Thoracic aorta (tissue), 2 donors: ENCODE measurements around the gene GNAI2. TPM values are rescaled to one million over a fixed set of nuclear protein-coding genes. Genes with fewer than 3 reads are reported as not detected.

Experiments used
- ATAC-seq: fragments of 150-250 bp; one replicate; pipeline ENCODE4 v1.8.0; 2017; ENCODE audit warnings: low read depth; ENCODE audit not compliant: insufficient number of reproducible peaks, low FRiP score
- DNase-seq: peaks from one replicate; pipeline ENCODE4 v3.0.0-alpha.2; 2020; ENCODE audit warnings: low spot score
- H3K27ac ChIP-seq, 2 donors: fragments of 200-600 bp; sonication (generic); 1 replicate in 1 of 2; 2 replicates in 1 of 2; pipeline ENCODE4 v1.5.1; 2016; ENCODE audit warnings: mild to moderate bottlenecking in 2 of 2, moderate library complexity in 2 of 2
- H3K27me3 ChIP-seq: fragments of 200-600 bp; sonication (generic); replicated peaks from 2 replicates; pipeline ENCODE4 v1.6.0; 2016; ENCODE audit warnings: mild to moderate bottlenecking; ENCODE audit not compliant: insufficient read depth
- H3K36me3 ChIP-seq: fragments of 200-600 bp; sonication (generic); one replicate; pipeline ENCODE4 v1.5.1; 2016
- H3K4me1 ChIP-seq, 2 donors: fragments of 200-600 bp; sonication (generic); 1 replicate in 1 of 2; 2 replicates in 1 of 2; pipeline versions ENCODE4 v1.5.1 to v1.6.0; 2016; ENCODE audit warnings: low read depth in 2 of 2, mild to moderate bottlenecking in 1 of 2; ENCODE audit not compliant: control insufficient read depth in 1 of 2
- H3K4me3 ChIP-seq: fragments of 200-600 bp; sonication (generic); 2 replicates; pipeline ENCODE4 v1.5.1; 2016; ENCODE audit warnings: mild to moderate bottlenecking
- H3K9me3 ChIP-seq: fragments of 200-600 bp; sonication (generic); 2 replicates; pipeline ENCODE4 v1.5.1; 2016
- CTCF ChIP-seq: fragments of 200-600 bp; sonication (generic); IDR thresholded peaks from one replicate; pipeline ENCODE4 v1.5.1; 2019; ENCODE audit warnings: antibody characterized with exemption
- total RNA-seq, 2 donors: library from RNA; depleted of rRNA; stranded (reverse); fragments of >200 nt; gene quantifications; one replicate each; pipeline versions ENCODE4 v1.1.0 to v1.2.3, GENCODE V29; 2016

The GNAI2 gene
- total RNA-seq, 2 donors from 2014 or later: 183 to 337 TPM

GRCh38 chr3:50230794-50231125 is 5.2 kb upstream of the GNAI2 start:
- no peak for ATAC-seq
- H3K36me3 ChIP-seq: no peaks in the 10 kb centered on the region

GRCh38 chr3:50231581-50231980 is 4.4 kb upstream of the GNAI2 start:
- no peaks in the 10 kb centered on the region for H3K36me3 ChIP-seq
- H3K27ac ChIP-seq: no peak overlapping the region
- H3K27me3 ChIP-seq: no peaks in the 10 kb centered on the region
- H3K4me1 ChIP-seq: peaks cover 4 to 21% of the 10 kb centered on the region in 2 donors
- no peak overlapping the region for H3K4me3 ChIP-seq
- ATAC-seq: no peak
- DNase-seq: no peak
- no peaks in the 10 kb centered on the region for H3K9me3 ChIP-seq
- no peak for TF ChIP-seq CTCF

More at GRCh38 chr3:50230794-50231125, 5.2 kb upstream of the GNAI2 start:
- no peaks in the 10 kb centered on the region for H3K27me3 ChIP-seq
- no peak for TF ChIP-seq CTCF
- H3K4me3 ChIP-seq: no peak overlapping the region
- H3K9me3 ChIP-seq: no peaks in the 10 kb centered on the region
- peak overlapping the region in 1 of 2 donors; percentile 17 for H3K27ac ChIP-seq
- peaks cover 7 to 29% of the 10 kb centered on the region in 2 donors for H3K4me1 ChIP-seq
- no peak for DNase-seq

GRCh38 chr3:50232303-50232702 is 3.7 kb upstream of the GNAI2 start:
- no peaks in the 10 kb centered on the region for H3K36me3 ChIP-seq
- TF ChIP-seq CTCF: no peak

GRCh38 chr3:50233176-50233575 is 2.8 kb upstream of the GNAI2 start:
- Histone ChIP-seq H3K27me3 (no peaks in the 10 kb centered on the region), H3K4me1 (peaks cover under 1 to 11% of the 10 kb centered on the region in 2 donors), H3K36me3 (no peaks in the 10 kb centered on the region), H3K4me3 (no peak overlapping the region), H3K9me3 (no peaks in the 10 kb centered on the region), H3K27ac (no peak overlapping the region)
- ATAC-seq (no peak), DNase-seq (no peak)
- no peak for TF ChIP-seq CTCF

More at GRCh38 chr3:50232303-50232702, 3.7 kb upstream of the GNAI2 start:
- H3K9me3 ChIP-seq: no peaks in the 10 kb centered on the region
- ATAC-seq: no peak
- H3K4me3 ChIP-seq: no peak overlapping the region
- H3K27ac ChIP-seq: no peak overlapping the region
- H3K4me1 ChIP-seq: peaks cover 4 to 14% of the 10 kb centered on the region in 2 donors
- H3K27me3 ChIP-seq: no peaks in the 10 kb centered on the region
- no peak for DNase-seq

GRCh38 chr3:50236484-50237132 is 604 bp downstream of the GNAI2 start:
- Histone ChIP-seq H3K4me3 (peak overlapping the region; percentile 81), H3K27ac (peak overlapping the region; percentile 94 to 96), H3K36me3 (no peaks in the 10 kb centered on the region), H3K9me3 (no peaks in the 10 kb centered on the region), H3K27me3 (no peaks in the 10 kb centered on the region), H3K4me1 (peaks cover 26 to 43% of the 10 kb centered on the region in 2 donors)
- ATAC-seq (no peak), DNase-seq (no peak)
- TF ChIP-seq CTCF: no peak
